GM18505 (cell line): ENCODE measurements around the gene CDK16.

Experiments used
- ATAC-seq: cut with Tn5 transposase; IDR thresholded peaks from one replicate; pipeline ENCODE4 v1.9.1; 2021; ENCODE audit not compliant: unreplicated experiment
- POLR2A ChIP-seq: IDR thresholded peaks from 4 replicates; pipeline ENCODE4 v1.6.1; 2011; ENCODE audit warnings: borderline replicate concordance; ENCODE audit not compliant: insufficient read depth, insufficient read length; ENCODE audit errors: extremely low read depth

CDK16 gene

DNA sequence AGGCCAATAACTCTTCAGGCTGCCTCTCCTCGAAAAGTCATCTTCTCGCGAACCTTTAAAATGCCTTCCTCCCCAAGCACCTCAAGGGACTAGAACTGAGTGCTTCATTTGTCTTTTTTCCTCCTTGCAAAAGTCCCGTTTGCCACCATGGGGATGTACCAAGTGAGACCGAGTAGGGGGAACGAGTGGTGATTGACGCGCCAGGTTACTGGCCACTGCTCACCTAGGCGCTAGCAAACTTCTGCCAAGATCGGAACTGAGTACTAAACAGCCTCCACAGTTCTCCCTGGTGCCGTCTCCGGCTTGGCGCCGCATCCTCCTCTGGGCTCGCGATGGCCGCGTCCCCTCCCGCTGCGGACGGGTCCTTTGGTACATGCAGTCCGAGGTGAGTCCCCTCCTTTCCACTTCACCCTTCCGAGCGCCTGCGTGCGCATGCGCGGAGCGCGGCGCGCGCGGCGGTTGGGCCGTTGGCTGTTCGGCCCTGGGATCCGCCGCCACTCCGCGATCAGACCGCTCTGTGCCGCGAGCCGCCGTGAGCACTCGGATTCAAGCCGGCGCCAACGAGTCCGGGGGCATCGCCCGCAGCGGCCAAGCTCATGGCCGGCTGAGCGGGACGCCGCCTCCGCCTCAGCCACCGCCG is at the start of gene CDK16:
TSS of gene CDK16 (plus strand) at position 402 of the 640 bp plus-strand sequence. CDS start 4,877 bp downstream, outside the sequence.
- TF ChIP-seq POLR2A: peak; percentile 87
- peak; percentile 51 for ATAC-seq

DNA sequence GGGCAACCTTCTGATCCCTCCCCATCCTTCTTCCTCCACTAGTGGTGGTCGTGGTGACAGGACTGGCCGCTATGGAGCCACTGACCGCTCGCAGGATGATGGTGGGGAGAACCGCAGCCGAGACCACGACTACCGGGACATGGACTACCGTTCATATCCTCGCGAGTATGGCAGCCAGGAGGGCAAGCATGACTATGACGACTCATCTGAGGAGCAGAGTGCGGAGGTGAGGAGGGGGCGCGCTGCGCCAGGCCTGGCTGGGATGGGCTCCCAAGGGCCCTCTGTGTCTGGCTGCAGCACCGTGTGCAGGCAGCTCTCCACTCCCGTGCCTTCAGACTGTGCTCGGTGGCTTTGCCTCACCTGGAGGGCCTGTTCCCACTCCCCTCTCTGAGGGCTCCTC is 49.2 kb upstream of the CDK16 start:
- TF ChIP-seq POLR2A: no peak
- no peak for ATAC-seq

DNA sequence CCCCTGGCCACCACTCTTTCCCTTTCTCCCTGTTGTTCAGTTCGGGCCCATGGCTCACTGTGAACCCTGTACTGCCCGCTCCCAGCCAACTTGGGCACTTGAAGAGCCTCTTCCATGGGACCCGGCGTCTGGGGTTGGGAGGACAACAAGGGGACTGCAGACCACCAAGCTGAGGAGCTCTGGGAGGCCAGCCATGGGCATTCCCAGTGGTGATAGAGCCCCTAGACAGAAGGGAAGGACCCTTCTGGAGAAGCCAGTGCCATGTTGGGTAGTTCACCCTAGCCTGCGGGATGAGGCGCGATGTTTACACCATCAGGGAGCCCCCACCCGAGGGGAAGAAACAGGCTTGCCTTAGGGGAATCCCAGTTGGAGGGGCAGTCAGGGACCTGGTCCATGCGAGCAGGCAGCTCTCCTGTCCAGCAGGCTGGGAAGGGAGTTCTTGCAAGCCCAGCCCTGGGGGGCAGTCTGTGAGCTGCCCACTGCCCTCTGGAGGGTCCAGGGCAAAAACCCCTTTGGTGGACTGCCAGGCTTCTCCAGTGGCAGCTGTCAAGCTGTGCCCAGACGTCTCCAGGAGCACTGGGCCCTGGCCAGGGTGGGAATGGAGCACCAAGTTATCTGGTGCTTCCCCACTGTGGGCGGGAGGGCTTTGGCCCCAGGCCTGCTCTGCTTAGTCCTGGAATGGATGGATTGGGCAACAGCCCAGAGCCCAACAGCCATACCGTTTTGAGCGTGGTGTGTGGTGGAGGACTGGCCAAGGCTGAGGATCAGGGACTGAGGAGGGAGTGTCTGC is 48.6 kb upstream of the CDK16 start:
- ATAC-seq: no peak
- no peak for TF ChIP-seq POLR2A

GRCh38 chrX:47170861-47171692 is 47.4 kb upstream of the CDK16 start:
- no peak for ATAC-seq
- TF ChIP-seq POLR2A: no peak

GRCh38 chrX:47171996-47172395 is 46.5 kb upstream of the CDK16 start:
- ATAC-seq: no peak
- no peak for TF ChIP-seq POLR2A

DNA sequence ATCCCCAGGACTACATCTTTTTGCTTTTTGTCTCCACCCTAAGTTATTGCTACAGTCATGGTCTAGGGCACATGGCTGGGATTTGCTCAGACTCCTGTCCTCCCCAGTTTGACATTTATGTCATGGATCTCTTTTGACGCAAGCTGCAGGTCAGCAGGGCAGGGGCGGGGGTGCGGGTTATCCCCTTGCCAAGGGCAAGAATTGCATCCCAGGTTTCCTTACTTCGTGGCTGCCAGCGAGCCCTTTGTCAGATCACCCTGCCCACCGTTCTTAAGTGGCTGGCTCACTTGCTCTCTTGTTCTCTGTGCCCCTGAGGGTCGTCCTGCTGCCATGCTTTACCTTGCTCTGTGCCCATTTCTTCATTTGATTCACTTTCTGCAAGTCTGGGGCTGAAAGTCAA is 45.9 kb upstream of the CDK16 start:
- no peak for TF ChIP-seq POLR2A
- ATAC-seq: no peak

- TF ChIP-seq POLR2A: no peak
- ATAC-seq: no peak
Observed at GRCh38 chrX:47172971-47173792, 45.3 kb upstream of the CDK16 start.

DNA sequence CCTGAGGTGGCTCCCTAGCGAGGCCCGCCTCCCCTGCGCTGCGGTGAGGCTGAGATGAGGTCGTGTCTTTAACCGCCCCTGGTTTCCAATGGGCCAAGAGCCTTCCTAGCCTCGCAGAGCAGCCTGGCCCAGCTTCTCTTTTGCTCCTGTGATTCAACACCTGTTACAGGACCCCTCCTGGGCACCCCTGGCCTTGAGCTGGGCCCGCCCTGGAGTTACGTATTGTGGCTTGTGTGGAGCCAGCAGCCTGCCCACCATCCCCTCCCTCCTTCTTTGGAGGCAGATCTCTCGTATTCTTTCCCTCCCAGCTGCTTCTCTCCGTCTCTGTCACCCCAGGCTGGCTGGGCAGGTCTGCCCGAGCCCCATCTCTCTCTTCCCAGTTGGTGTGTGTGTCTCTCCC is 44.1 kb upstream of the CDK16 start:
- TF ChIP-seq POLR2A: no peak
- ATAC-seq: no peak

- no peak for ATAC-seq
- no peak for TF ChIP-seq POLR2A
Observed at GRCh38 chrX:47174846-47175587, 43.5 kb upstream of the CDK16 start.

GRCh38 chrX:47175588-47175980 is 42.9 kb upstream of the CDK16 start:
- ATAC-seq: no peak
- TF ChIP-seq POLR2A: no peak

DNA sequence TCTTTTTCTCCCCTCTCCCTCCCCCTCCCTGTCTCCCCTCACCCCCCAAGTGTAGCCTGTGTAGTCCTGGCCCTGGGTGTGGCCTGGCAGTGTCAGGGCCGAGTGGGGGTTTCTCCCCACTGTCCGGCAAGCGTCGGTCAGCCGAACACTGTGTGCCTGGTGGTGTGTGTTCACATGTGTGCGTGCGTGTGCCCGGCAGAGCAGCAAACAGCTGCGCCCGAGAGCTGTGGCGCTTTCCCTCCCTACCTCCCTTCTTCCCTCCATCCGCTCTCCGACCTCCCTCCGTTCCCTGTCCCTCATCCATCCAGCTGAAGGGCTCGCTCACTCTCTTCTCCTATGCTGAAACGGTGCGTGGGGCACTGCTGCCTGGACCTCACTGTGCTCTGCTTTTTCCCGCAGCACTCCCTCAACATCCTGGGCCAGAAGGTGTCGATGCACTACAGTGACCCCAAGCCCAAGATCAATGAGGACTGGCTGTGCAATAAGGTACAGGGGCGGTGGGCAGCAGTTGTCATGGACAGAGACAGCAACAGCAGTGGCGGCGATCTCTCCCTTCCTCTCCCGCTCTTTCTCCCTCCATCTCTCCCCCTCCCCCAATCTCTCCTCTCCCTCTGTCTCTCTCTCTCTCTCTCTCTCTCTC is 42.3 kb upstream of the CDK16 start:
- no peak for ATAC-seq
- TF ChIP-seq POLR2A: no peak

- no peak for TF ChIP-seq POLR2A
- ATAC-seq: no peak
Observed at GRCh38 chrX:47177079-47177478, 41.4 kb upstream of the CDK16 start.
